Embryonic facial prominence (tissue), 1 donor: ENCODE results near the gene CHRNE.
"Not testable (repeated sequence)": the region's sequence is repeated elsewhere in the genome, so short reads cannot be mapped to it uniquely, and the experiment has no call there.

Source experiments
- DNase-seq: peaks from one replicate; pipeline ENCODE4 v3.0.0-alpha.2; 2016; ENCODE audit errors: extremely low spot score

Gene CHRNE

DNA sequence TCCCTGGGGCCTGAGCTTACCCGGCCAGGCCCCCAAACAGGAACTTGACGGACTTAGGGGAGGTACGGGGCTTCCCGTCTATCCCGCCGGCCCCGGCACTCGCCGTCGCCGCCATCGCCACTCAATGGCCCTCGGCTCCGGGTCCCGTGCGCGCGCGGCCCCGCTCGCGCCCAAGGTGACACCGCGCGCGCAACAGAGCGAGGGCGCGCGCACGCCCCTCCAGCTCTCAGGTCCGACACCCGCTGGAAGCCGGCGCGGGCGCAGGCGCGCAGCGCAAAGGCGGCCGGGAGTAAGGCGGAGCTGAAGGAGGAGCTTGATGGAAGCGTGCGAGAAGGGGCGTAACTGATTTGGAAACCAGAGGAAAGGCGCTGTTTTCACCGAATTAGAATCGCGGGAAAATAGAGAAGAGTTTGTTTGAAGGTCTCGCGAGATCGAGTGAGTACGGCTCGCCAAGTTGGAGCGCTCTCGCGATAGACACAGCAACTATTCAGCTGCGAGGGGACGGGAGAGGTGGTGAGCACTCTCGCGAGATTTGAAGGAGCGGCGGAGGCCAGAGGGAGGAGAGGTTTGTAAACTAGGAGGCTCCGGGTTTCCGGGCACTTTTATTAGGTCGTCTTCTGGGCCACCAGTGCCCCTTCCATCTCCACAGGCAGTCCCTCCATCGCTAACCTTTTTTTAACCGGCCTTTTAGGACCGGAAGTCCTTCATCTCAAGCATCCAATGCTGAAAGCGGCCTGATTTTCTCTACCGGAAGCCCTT lies 37.1 kb upstream of the CHRNE start, which contains the start of the genes RNF167 and SLC25A11:
Gene RNF167 (plus strand): TSS at position 473 of the 759 bp plus-strand sequence. CDS start 642 bp downstream, outside the sequence.
Gene SLC25A11 (minus strand): TSS at position 251 of the 759 bp plus-strand sequence. CDS start 136 bp downstream, at position 115.
- peak; percentile 100 for DNase-seq

DNA sequence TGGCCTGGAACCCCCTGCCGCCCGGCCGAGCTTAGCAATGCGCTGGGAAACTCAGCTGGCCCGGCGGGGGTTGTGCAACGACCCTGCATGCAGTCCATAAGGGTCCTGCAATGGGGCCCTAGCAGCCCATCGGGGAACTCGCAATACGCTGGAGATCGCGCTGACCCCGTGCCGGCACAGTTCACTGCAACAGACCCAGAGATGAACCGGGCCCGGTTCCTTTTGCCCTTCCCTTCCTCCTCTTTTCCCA lies 36.6 kb upstream of the CHRNE start:
- no peak for DNase-seq

DNA sequence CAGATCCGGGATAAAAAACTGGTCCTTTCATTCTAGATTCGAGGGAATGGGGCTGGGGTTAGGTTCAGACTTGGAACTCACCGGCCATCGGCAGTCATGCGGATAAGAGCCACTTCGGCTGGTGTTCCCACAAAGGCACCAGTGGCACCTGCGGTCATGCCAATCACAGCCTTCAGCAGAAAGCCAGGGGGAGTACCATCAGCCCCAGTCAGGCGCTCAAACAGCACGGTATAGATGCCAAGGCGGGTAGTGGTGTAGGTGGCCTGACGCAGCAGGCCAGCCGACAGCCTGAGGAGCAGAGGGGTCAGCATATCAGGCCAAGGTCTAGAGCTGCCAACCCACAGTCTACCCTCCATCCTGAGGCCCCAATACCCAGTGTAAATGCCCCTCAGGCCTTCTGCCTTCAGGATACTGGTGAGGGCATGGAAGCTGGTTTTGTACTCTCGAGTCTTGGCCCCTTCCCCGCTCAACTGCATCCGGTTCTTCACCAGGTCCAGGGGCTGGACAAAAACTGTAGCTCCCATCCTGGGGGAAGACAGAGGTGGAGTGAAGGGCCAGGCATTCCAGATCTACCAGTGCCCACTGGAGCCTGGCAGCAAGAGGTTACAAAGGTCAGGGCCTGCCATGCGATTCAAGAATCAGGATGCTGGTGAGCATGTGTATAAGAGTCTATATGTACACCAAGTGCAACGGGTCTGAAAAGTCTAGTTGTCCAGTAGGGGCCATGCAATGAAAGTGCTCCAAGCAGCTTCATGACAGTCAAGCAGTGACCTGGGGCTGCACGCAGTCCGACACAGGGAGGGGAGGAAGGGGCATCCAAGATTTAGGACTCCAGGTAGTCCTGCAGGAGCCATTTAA lies 36.0 kb upstream of the CHRNE start:
- no peak for DNase-seq

DNA sequence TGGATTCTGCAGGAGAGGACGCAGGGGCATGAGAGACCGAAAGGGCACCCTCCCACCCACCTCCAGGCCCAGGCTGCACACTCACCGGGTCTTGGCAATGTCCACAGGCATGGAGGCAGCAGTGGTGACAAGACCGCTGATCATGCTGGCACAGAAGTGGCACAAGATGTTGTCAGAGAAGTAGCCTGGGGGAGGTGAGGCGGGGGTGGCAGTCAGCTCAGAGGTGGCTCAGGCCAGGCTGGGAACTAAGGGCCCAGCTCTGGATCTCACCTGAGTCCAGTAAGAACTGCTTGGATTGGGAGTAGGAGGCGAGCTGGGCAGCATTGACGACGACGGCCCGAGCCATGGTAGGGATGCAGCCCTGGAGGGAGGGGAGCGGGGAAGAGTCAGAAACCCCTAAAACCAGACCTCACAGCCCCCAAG lies 35.2 kb upstream of the CHRNE start:
- no peak for DNase-seq

DNA sequence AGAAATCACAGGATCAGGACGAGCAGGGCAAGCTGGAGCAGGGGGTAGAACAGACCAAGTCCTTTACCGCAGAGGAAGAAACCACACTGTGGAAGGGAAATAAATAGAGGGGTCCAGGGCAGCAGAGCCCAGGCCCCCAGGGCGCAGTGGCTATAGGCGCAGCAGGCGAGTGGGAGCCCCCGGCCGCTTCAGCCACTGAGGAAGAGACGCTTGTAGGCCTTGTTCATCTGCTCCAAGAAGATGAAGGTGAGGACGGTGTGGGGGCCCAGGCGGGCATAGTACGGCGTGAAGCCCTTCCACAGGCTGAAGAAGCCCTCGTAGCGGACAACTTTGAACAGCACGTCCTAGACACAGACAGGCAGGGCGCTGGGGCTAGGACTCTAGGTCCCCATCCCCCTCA lies 34.7 kb upstream of the CHRNE start:
- no peak for DNase-seq

DNA sequence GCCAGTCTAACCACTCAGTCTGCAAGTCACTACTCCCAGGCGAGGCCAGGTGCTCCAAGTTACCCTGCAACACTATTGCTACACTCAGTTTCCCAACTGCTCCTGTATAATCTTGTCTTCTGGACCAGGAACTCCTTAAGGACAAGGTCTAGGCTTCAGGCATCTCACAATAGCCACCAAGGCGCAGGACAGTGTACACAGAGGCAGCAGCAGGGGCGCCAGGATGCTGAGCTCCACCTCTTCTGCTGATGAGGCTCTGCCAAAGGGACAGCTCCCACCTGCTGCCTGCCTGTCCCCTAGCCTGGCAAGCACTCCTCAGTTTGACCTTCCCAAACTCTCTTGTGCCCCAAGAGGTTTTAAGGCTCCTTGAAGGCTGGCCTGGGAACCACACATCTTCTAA lies 33.5 kb upstream of the CHRNE start:
- no peak for DNase-seq

DNA sequence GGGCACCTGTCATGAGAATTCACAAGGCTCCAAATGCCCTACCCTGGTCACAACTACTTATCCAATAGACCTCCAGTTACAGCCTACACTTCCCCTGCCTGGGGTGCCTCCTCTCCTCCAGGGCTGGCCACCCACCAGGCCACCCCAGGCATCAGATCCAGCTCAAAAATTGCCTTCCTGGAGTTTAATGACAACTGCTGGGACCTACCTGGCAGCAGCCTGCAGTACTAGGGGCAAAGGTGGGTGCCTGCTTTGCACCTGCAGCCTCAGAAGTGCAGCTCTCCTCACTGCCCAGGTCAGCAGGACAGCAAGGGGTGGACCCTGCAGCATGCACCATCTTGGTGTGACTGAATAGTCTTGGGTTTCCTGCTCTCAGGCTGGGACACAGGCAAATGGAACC lies 32.8 kb upstream of the CHRNE start:
- DNase-seq: no peak

DNA sequence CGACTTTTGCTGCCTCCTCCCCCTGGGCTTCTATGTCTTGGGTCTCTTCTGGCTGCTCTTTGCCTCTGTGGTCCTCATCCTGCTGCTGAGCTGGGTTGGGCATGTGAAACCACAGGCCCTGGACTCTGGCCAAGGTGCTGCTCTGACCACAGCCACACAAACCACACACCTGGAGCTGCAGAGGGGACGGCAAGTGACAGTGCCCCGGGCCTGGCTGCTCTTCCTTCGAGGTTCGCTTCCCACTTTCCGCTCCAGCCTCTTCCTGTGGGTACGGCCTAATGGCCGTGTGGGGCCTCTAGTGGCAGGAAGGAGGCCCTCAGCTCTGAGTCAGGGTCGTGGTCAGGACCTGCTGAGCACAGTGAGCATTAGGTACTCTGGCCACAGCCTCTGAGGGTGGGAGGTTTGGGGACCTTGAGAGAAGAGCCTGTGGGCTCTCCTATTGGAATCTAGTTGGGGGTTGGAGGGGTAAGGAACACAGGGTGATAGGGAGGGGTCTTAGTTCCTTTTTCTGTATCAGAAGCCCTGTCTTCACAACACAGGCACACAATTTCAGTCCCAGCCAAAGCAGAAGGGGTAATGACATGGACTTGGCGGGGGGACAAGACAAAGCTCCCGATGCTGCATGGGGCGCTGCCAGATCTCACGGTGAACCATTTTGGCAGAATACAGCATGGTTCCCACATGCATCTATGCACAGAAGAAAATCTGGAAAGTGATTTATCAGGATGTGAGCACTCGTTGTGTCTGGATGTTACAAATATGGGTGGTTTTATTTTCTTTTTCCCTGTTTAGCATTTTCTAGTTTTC lies 31.5 kb upstream of the CHRNE start:
- no peak for DNase-seq

DNA sequence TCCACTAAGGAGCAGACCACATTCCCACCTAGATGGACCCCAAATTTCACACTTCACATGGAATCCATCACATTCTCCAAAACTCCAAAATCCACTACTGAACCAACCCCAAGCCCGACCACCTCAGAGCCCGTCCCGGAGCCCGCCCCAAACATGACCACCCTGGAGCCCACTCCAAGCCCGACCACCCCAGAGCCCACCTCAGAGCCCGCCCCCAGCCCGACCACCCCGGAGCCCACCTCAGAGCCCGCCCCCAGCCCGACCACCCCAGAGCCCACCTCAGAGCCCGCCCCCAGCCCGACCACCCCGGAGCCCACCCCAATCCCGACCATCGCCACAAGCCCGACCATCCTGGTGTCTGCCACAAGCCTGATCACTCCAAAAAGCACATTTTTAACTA lies 30.7 kb upstream of the CHRNE start:
- DNase-seq: no peak

DNA sequence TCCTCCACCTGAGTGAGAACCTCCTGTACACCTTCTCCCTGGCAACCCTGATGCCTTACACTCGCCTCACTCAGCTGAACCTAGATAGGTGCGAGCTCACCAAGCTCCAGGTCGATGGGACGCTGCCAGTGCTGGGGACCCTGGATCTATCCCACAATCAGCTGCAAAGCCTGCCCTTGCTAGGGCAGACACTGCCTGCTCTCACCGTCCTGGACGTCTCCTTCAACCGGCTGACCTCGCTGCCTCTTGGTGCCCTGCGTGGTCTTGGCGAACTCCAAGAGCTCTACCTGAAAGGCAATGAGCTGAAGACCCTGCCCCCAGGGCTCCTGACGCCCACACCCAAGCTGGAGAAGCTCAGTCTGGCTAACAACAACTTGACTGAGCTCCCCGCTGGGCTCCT lies 29.9 kb upstream of the CHRNE start:
- DNase-seq: no peak

DNA sequence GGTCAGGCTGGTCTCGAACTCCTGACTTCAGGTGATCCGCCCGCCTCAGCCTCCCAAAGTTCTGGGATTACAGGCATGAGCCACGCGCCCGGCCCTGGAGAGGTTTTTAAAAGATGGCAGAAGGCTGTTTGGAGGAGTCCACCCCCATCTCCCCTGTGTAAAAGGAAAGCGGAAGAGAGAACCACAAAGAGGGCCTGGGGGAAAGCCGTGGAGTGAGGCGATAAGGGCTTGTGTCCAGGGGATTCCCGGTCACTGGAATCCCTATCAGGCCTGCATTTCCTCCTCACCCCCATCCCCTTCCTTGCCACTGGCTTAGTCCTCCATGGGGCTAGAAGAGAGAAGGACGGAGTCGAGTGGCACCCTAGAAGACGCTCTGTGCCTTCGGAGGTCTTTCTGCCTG lies 29.1 kb upstream of the CHRNE start, which contains the start of gene GP1BA:
Gene GP1BA (plus strand): TSS at position 315 of the 400 bp plus-strand sequence. CDS start 328 bp downstream, outside the sequence.
- no peak for DNase-seq

DNA sequence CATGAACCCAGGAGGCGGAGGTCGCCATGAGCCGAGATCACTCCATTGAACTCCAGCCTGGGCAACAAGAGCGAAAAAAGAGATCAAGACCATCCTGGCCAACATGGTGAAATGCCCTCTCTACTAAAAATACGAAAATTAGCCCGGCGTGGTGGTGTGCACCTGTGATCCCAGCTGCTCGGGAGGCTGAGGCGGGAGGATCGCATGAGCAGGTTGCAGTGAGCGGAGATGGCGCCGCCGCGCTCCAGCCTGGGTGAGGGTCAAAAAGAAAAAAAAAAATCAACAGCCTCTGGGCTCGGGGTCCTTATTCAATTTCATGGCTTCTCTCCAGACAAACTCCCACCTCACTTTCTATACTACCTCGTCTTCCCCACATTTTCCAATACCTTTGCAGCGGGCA lies 26.0 kb upstream of the CHRNE start:
- no peak for DNase-seq

DNA sequence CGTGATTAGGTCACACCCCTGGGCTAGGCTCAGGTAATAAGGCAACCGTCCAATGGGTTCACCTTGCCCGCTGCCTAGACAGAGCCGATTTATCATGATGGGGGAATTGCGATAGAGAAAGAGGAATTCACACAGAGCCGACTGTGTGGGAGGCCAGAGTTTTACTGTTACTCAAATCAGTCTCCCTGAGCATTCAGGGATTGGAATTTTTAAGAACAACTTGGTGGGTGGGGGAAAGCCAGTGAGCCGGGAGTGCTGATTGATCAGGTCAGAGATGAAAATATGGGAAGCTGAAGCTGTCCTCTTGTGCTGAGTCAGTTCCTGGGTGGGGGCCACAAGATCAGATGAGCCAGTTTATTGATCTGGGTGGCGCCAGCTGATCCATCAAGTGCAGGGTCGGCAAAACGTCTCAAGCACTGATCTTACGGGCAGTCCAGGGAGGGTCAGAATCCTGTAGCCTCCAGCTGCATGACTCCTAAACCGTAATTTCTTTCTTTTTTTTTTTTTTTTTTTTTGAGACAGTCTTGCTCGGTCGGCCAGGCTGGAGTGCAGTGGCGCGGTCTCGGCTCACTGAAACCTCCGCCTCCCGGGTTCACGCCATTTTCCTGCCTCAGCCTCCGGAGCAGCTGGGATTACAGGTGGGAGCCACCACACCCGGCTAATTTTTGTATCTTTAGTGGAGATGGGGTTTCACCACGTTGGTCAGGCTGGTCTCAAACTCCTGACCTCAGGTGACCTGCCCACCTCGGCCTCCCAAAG lies 23.9 kb upstream of the CHRNE start:
- DNase-seq: not testable (repeated sequence)

DNA sequence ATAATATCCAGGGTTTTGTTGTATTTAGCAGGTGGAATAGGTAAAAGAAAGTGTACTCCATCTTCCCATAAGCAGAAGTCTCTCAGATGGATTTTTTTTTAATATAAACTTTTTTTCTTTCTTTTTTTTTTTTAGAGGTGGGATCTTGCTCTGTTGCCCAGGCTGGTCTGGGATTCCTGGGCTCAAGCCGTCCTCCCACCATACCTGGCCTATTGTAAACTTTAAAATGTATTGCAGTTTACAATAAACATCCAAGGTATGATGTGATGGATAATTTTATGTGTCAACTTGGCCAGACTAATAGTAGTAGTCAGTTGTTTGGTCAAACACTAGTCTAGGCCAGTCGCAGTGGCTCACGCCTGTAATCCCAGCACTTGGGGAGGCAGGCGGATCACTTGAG lies 18.4 kb upstream of the CHRNE start:
- DNase-seq: no peak

DNA sequence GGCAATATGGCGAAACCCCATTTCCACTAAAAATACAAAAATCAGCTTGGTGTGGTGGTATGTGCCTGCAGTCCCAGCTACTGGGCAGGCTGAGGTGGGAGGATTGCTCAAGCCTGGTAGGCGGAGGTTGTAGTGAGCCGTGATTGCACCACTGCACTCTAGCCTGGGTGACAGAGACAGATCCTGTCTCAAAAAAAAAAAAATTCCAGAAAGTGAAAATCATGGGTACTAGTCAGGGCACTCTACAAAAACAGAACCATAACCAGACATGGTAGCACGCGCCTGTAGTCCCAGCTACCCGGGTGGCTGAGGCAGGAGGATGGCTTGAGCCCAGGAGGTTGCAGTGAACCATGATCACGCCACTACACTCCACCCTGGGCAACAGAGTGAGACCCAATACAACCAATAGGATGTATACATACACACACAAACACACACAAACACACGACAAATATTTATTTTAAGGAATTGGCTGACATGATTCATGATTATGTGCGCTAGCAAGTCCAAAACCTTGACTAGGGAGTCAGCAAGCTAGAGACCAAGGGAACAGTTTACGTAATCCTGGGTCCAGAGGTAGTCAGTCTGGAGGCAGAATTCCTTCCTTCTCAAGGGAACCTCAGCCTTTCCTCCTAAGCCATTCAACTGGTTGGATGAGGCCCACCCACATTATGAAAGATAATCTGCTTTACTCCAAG lies 17.6 kb upstream of the CHRNE start:
- DNase-seq: no peak

DNA sequence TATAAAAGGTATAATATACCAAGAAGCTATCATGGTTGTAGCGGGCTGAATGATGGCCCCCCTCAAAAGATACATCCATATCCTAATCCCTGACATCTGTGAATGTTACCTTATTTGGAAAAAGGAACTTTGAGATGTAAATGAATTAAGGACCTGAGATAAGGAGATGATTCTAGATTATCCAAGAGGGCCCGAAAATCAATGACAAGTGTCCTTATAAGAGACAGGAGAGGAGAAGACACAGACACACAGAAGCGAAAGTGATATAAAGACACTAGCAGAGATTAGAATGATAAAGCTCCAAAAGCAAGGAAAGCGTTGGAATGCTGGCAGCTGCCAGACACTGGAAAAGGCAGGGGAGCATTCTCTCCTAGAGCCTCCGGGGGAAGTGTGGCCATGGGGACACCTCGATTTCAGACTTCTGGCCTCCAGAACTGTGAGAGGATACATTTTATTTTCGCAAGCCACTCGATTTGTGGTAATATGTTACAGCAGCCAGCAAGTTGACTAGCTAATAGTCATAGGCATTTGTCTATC lies 16.7 kb upstream of the CHRNE start:
- no peak for DNase-seq

DNA sequence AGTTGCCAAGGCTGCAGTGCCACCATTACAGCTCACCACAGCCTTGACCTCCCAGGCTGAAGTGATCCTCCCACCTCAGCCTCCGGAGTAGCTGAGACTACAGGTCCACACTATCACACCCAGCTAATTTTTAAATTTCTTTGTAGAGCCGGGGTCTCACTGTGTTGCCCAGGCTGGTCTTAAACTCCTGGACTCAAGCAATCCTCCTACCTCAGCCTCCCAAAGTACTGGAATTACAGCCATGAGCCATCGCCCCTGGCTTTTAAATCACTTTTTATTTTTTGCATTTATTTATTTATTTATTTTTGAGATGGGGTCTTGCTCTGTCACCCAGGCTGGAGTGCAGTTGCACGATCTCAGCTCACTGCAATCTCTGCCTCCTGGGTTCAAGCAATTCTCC lies 11.7 kb upstream of the CHRNE start:
- DNase-seq: not testable (repeated sequence)

DNA sequence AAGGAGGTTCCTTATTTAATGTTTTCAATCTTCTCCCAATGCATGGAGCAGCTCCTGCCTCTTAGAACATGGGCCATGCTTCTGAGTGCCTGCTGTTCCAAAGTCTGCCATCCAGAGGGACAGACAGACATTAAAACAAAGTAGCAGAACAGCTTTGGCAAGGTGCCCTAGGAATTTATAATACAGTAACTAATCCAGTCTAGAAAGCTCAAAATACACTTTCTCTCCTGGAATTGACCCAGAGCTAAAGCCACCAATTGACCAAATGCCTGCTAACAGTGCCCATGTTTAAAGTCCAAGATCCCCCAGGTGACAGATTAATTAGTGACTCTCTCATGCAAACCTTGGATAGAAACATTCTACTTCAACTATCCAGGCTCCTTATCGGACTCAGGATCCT lies 11.1 kb upstream of the CHRNE start:
- DNase-seq: no peak

DNA sequence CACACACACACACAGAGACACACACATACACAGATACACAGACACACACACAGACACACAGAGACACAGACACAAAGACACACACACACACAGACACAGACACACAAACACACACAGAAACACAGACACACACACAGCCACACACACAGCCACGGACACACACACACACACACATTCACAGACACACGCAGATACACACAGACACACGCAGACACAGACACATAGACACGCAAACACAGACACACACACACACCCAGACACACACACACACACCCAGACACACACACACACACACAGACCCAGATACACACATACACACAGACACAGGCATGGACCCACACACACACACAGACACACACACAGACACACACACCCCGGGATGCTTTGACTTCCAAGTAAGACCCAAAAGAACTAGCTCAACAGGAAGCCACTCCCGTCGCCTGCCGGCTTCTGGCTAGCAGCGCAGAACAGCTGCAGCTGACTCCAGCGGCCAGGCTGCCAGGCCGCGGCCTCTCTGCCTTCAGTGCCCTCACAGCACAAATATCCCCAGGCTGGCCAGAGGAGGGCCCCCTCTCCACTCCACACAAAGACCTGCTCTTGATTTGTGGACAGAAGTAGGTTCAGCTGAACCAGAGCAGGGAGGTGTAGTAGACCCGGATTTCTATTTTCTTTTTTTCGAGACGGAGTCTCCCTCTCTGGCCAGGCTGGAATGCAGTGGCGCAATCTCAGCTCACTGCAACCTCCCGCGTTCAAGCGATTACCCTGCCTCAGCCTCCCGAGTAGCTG lies 6.0 kb upstream of the CHRNE start:
- peak; percentile 53 for DNase-seq

DNA sequence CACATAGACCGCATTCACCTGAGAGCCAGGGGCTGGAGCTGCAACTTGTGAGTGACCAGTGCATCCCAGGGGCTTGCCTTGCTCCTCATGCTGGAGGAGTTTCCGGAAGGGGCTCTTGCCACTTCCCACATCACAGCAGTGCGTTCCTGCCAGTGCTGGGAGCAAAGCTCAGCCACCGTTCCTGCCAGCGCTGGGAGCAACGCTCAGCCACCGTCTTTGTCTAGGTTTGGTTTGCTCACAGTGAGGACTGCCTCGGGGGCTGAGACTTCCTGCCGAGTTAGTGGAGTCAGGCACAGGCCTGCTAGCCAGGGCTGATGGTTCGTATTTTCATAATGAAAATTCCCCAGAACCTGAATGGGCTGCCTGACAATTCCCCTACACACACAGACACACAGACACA lies 5.4 kb upstream of the CHRNE start:
- no peak for DNase-seq
